ENCODE results near the gene TFIP11. TPM values are rescaled to one million over a fixed set of nuclear protein-coding genes. Genes with fewer than 3 reads are reported as not detected.

The TFIP11 gene
- total RNA-seq, 2 experiments from 2014 or later, result 111 TPM

- H3K36me3 ChIP-seq (ENCODE audit: insufficient read depth, low read length), result peaks cover 52% of the 10 kb centered on the region
- H3K4me1 Mint-ChIP-seq (ENCODE audit: low read depth), result no peaks in the 10 kb centered on the region
Observed at GRCh38 chr22:26527574-26528465, 15.5 kb upstream of the TFIP11 start.

GRCh38 chr22:26527167-26527566, 14.9 kb upstream of the TFIP11 start:
- no peaks in the 10 kb centered on the region for H3K9me3 Mint-ChIP-seq
- Histone ChIP-seq H3K27ac (ENCODE audit: low read depth in 1 of 2, low read length in 2 of 2) (no peak overlapping the region), H3K4me1 (ENCODE audit: insufficient read depth, low read length) (no peaks in the 10 kb centered on the region), H3K4me3 (ENCODE audit: low read length) (no peak overlapping the region), H3K36me3 (ENCODE audit: insufficient read depth, low read length) (peaks cover 45% of the 10 kb centered on the region), H3K27me3 (ENCODE audit: control insufficient read depth in 1 of 2, insufficient read depth in 2 of 2, low read length in 2 of 2) (no peaks in the 10 kb centered on the region), H3K9me3 (ENCODE audit: control insufficient read depth in 1 of 2, insufficient read depth in 1 of 2, low read length in 2 of 2) (no peaks in the 10 kb centered on the region)
- H3K27me3 Mint-ChIP-seq, result no peaks in the 10 kb centered on the region
- H3K4me1 Mint-ChIP-seq (ENCODE audit: low read depth), result no peaks in the 10 kb centered on the region
- H3K27ac Mint-ChIP-seq, result no peak overlapping the region
- ChIA-PET CTCF (no interaction called here), POLR2A (no interaction called here)
- H3K36me3 Mint-ChIP-seq (ENCODE audit: low read depth), result peaks cover 49% of the 10 kb centered on the region
- ATAC-seq (ENCODE audit: poor library complexity) (no peak), DNase-seq (no peak)
- intact Hi-C loops (cut with DNase I, micrococcal nuclease), result no loop called here
- no peak overlapping the region for H3K4me3 Mint-ChIP-seq
- TF ChIP-seq CTCF (IDR thresholded peaks at IDR 0.05), result no peak

More at GRCh38 chr22:26527574-26528465, 15.5 kb upstream of the TFIP11 start:
- CTCF ChIA-PET, result no interaction called here
- Histone ChIP-seq H3K9me3 (ENCODE audit: control insufficient read depth in 1 of 2, insufficient read depth in 1 of 2, low read length in 2 of 2) (no peaks in the 10 kb centered on the region), H3K27ac (ENCODE audit: low read depth in 1 of 2, low read length in 2 of 2) (no peak overlapping the region), H3K4me3 (ENCODE audit: low read length) (no peak overlapping the region), H3K4me1 (ENCODE audit: insufficient read depth, low read length) (no peaks in the 10 kb centered on the region), H3K27me3 (ENCODE audit: control insufficient read depth in 1 of 2, insufficient read depth in 2 of 2, low read length in 2 of 2) (no peaks in the 10 kb centered on the region)
- ATAC-seq (ENCODE audit: poor library complexity) (no peak), DNase-seq (no peak)
- Mint-ChIP-seq H3K27me3 (no peaks in the 10 kb centered on the region), H3K27ac (no peak overlapping the region), H3K4me3 (no peak overlapping the region), H3K9me3 (no peaks in the 10 kb centered on the region), H3K36me3 (ENCODE audit: low read depth) (peaks cover 54% of the 10 kb centered on the region)
- no peak for TF ChIP-seq CTCF (IDR thresholded peaks at IDR 0.05)
- intact Hi-C loops (cut with DNase I, micrococcal nuclease), result no loop called here
- POLR2A ChIA-PET, result no interaction called here

GRCh38 chr22:26525946-26526564, 13.8 kb upstream of the TFIP11 start:
- H3K27me3 ChIP-seq (ENCODE audit: control insufficient read depth in 1 of 2, insufficient read depth in 2 of 2, low read length in 2 of 2), result no peaks in the 10 kb centered on the region
- DNase-seq (no peak), ATAC-seq (ENCODE audit: poor library complexity) (no peak)
- ChIA-PET POLR2A (no interaction called here), CTCF (interaction anchor here (1.5 kb wide), 1 partner anchor 14 kb away, joined by 3 read pairs; the partner anchor contains the start of gene TFIP11)
- peaks cover 34% of the 10 kb centered on the region for H3K36me3 ChIP-seq (ENCODE audit: insufficient read depth, low read length)
- H3K27ac ChIP-seq (ENCODE audit: low read depth in 1 of 2, low read length in 2 of 2), result no peak overlapping the region
- no peak overlapping the region for H3K4me3 ChIP-seq (ENCODE audit: low read length)
- Mint-ChIP-seq H3K4me3 (no peak overlapping the region), H3K36me3 (ENCODE audit: low read depth) (peaks cover 40% of the 10 kb centered on the region), H3K27me3 (no peaks in the 10 kb centered on the region), H3K4me1 (ENCODE audit: low read depth) (no peaks in the 10 kb centered on the region), H3K27ac (no peak overlapping the region), H3K9me3 (no peaks in the 10 kb centered on the region)
- no peak for TF ChIP-seq CTCF (IDR thresholded peaks at IDR 0.05)
- no peaks in the 10 kb centered on the region for H3K4me1 ChIP-seq (ENCODE audit: insufficient read depth, low read length)
- no peaks in the 10 kb centered on the region for H3K9me3 ChIP-seq (ENCODE audit: control insufficient read depth in 1 of 2, insufficient read depth in 1 of 2, low read length in 2 of 2)
- intact Hi-C loops (cut with DNase I, micrococcal nuclease), result no loop called here

Data from CD4-positive, alpha-beta T cell (primary cell).